DND-41 (cell line): ENCODE data around the gene SYNDIG1.

Experiments
- ATAC-seq: fragments of 200-7000 bp; cut with Tn5 transposase; 3 replicates; pipeline ENCODE4 v1.9.1; 2021; ENCODE audit warnings: low read depth; ENCODE audit not compliant: insufficient read depth
- DNase-seq: peaks from one replicate; pipeline ENCODE4 v3.0.0-alpha.2; 2020
- H2AFZ ChIP-seq: 2 replicates; pipeline ENCODE4 v1.6.0; 2012; ENCODE audit warnings: low read depth, low read length
- H3K27ac ChIP-seq: 2 replicates; pipeline ENCODE4 v1.5.1; 2012; ENCODE audit warnings: low read length, inconsistent platforms
- H3K27me3 ChIP-seq: fragments of 200-600 bp; sonication (generic); 2 replicates; pipeline ENCODE4 v1.6.0; 2012; ENCODE audit warnings: low read length, mild to moderate bottlenecking, inconsistent platforms; ENCODE audit not compliant: insufficient read depth, poor library complexity
- H3K36me3 ChIP-seq: 2 replicates; pipeline ENCODE4 v1.5.1; 2012; ENCODE audit warnings: low read length, inconsistent platforms; ENCODE audit not compliant: insufficient read depth
- H3K4me1 ChIP-seq: 2 replicates; pipeline ENCODE4 v1.5.1; 2012; ENCODE audit warnings: mild to moderate bottlenecking, low read length; ENCODE audit not compliant: insufficient read depth
- H3K4me2 ChIP-seq: 2 replicates; pipeline ENCODE4 v1.6.0; 2012; ENCODE audit warnings: mild to moderate bottlenecking, moderate library complexity, low read length, inconsistent platforms; ENCODE audit not compliant: insufficient read depth
- H3K4me3 ChIP-seq, 2 experiments: fragments of 200-600 bp in 1 of 2; shearing (Covaris generic) in 1 of 2; 2 replicates each; pipeline ENCODE4 v1.5.1; 2012 to 2016; ENCODE audit warnings: inconsistent platforms in 2 of 2, low read length in 2 of 2, mild to moderate bottlenecking in 2 of 2, low read depth in 1 of 2, moderate library complexity in 1 of 2
- H3K79me2 ChIP-seq: 2 replicates; pipeline ENCODE4 v1.6.0; 2012; ENCODE audit warnings: low read length, inconsistent platforms; ENCODE audit not compliant: insufficient read depth
- H3K9ac ChIP-seq: 2 replicates; pipeline ENCODE4 v1.6.0; 2012; ENCODE audit warnings: low read depth, mild to moderate bottlenecking, inconsistent platforms, low read length, moderate library complexity
- H3K9me3 ChIP-seq: 2 replicates; pipeline ENCODE4 v1.5.1; 2012; ENCODE audit warnings: low read length, moderate library complexity, mild to moderate bottlenecking, inconsistent platforms; ENCODE audit not compliant: insufficient read depth, severe bottlenecking
- H4K20me1 ChIP-seq: 2 replicates; pipeline ENCODE4 v1.6.0; 2012; ENCODE audit warnings: low read length; ENCODE audit not compliant: insufficient read depth
- EZH2 ChIP-seq: IDR thresholded peaks from 3 replicates; pipeline ENCODE4 v1.6.1; 2012; ENCODE audit warnings: borderline replicate concordance, low read depth, mild to moderate bottlenecking, moderate library complexity, low read length, inconsistent platforms; ENCODE audit not compliant: severe bottlenecking
- TF ChIP-seq, protein P1 (sequence below): IDR thresholded peaks from 2 replicates; pipeline ENCODE4 v1.5.1; 2012; ENCODE audit warnings: borderline replicate concordance, low read length, moderate library complexity, mild to moderate bottlenecking; ENCODE audit not compliant: poor library complexity, severe bottlenecking; ENCODE audit errors: extremely low read depth

Gene SYNDIG1

DNA sequence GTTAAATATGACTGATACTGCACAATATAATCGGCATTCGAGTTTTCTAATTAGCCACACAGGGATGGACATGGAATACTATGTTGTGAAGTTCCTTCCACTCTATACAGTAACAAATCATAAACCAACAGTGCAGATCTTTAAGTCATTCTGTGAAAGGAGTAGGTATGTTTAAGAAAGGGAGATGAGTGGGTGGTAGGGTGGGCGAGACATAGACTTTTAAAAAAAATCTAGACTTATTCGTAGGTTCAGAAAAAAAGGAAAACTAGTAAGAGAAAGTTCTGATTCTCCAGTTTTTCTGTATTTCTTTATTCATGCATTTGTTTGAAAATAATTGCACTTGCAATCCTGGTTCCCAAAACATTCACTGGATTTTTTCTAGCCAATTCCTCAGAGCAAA is 61.8 kb downstream of the SYNDIG1 start:
- Histone ChIP-seq H3K4me3 (no peak overlapping the region), H4K20me1 (no peaks in the 10 kb centered on the region), H3K4me2 (no peak overlapping the region), H3K36me3 (no peaks in the 10 kb centered on the region), H3K4me1 (peaks cover 3% of the 10 kb centered on the region; the same call in 1 of the 2 replicates), H3K27me3 (no peaks in the 10 kb centered on the region), H3K27ac (no peak overlapping the region), H2AFZ (no peak overlapping the region), H3K9ac (no peak overlapping the region), H3K79me2 (no peaks in the 10 kb centered on the region), H3K9me3 (no peaks in the 10 kb centered on the region)
- no peak for TF ChIP-seq EZH2
- TF ChIP-seq, protein P1, sequence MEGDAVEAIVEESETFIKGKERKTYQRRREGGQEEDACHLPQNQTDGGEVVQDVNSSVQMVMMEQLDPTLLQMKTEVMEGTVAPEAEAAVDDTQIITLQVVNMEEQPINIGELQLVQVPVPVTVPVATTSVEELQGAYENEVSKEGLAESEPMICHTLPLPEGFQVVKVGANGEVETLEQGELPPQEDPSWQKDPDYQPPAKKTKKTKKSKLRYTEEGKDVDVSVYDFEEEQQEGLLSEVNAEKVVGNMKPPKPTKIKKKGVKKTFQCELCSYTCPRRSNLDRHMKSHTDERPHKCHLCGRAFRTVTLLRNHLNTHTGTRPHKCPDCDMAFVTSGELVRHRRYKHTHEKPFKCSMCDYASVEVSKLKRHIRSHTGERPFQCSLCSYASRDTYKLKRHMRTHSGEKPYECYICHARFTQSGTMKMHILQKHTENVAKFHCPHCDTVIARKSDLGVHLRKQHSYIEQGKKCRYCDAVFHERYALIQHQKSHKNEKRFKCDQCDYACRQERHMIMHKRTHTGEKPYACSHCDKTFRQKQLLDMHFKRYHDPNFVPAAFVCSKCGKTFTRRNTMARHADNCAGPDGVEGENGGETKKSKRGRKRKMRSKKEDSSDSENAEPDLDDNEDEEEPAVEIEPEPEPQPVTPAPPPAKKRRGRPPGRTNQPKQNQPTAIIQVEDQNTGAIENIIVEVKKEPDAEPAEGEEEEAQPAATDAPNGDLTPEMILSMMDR = no peak
- DNase-seq (no peak), ATAC-seq (no peak)

DNA sequence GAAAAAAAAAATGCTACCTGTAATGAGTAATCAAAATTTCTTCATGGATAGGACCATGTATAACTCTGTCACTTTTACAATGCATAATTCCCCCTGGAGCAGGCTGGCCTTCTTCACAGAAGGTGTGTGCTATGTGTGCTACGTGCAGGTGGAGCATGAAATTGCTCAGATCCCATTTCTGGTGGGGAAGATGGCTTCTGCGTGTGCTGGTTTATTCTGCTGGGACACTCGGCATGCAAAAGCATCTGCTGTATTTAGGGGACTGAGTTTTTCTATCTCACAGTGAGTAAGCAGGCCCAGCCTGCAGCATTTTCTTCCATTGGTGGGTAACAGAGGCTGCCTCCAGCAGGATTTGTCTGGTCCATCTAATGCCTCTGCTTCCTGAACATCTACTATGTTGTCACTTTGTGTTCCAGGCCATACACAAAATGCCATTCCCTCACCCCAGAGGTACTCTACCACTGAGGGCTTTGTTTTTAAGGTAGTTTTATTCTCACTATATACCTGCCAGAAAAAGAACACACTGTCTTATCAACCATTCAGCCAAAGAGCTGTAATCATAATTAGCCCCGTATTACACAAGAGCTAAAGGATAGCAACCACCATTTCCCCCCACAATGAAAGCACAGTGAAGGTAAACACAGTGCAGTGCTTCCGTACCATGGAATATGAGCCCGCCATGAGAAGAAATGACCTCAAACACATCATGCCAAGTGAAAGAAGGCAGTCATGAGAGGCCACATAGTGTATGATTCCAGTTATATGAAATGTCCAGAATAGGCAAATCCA is 62.4 kb downstream of the SYNDIG1 start:
- Histone ChIP-seq H3K27ac (no peak overlapping the region), H3K9ac (no peak overlapping the region), H3K79me2 (no peaks in the 10 kb centered on the region), H3K36me3 (no peaks in the 10 kb centered on the region), H3K4me1 (peaks cover 3% of the 10 kb centered on the region; the same call in 1 of the 2 replicates), H3K4me2 (no peak overlapping the region), H2AFZ (no peak overlapping the region), H4K20me1 (no peaks in the 10 kb centered on the region), H3K4me3 (no peak overlapping the region), H3K27me3 (no peaks in the 10 kb centered on the region), H3K9me3 (no peaks in the 10 kb centered on the region)
- ATAC-seq (no peak), DNase-seq (no peak)
- no peak for TF ChIP-seq EZH2
- TF ChIP-seq, protein P1 = no peak

DNA sequence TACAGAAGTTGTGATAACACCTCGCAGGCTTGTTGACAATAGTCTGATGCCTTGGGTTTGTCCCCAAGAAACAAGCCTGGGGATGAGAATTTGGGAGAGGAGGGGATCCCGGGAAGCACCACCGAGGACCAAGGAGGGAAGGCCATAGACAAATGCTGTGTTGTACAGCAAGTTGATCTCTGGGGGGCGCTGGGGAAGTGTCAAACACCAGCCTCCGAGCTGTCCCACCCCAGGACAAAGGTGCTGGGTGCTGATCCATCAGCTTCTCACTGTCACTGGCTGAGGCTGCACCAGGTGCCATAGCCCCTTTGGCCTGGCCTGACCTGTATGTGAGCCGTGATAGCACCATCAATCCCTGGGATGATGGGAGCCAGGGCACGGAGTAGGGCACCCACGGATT is 64.0 kb downstream of the SYNDIG1 start:
- no peak overlapping the region for H3K4me2 ChIP-seq
- no peak for DNase-seq
- no peak overlapping the region for H2AFZ ChIP-seq
- H3K27me3 ChIP-seq = no peaks in the 10 kb centered on the region
- peaks cover 3% of the 10 kb centered on the region; the same call in 1 of the 2 replicates for H3K4me1 ChIP-seq
- H3K36me3 ChIP-seq = no peaks in the 10 kb centered on the region
- TF ChIP-seq, protein P1 = no peak
- TF ChIP-seq EZH2 = no peak
- no peaks in the 10 kb centered on the region for H4K20me1 ChIP-seq
- no peak overlapping the region for H3K9ac ChIP-seq
- H3K9me3 ChIP-seq = no peaks in the 10 kb centered on the region
- ATAC-seq = no peak
- H3K4me3 ChIP-seq = no peak overlapping the region
- H3K27ac ChIP-seq = no peak overlapping the region
- H3K79me2 ChIP-seq = no peaks in the 10 kb centered on the region
